ENCODE results near the gene FERD3L. TPM values are rescaled to one million over a fixed set of nuclear protein-coding genes. Genes with fewer than 3 reads are reported as not detected.

FERD3L gene
- total and polyA plus RNA-seq, 2 donors (not counting 3 experiments of a cell fraction or from before 2014, with no cell fraction given) = not detected

GRCh38 chr7:19117091-19117869 lies 27.9 kb downstream of the FERD3L start, which contains the start of gene TWIST1:
TSS of gene TWIST1 (minus strand) at chr7:19117636. CDS start at chr7:19117321, 315 bp downstream.
- peak within 1 kb of the TSS; percentile 67 for H3K4me2 ChIP-seq (ENCODE audit: insufficient read depth, low read length)
- POLR2A ChIA-PET = no interaction called here
- no peaks in the 10 kb centered on the region for H3K9me3 ChIP-seq (replicated peaks; ENCODE audit: control insufficient read depth, insufficient read depth, low read length)
- intact Hi-C loops (cut with micrococcal nuclease) (loop anchor here (5.0 kb wide), 1 partner anchor 450 kb away; no protein-coding TSS in a partner anchor), dilution Hi-C loops (cut with MboI; ENCODE audit: extremely low pct_ligation_motif_present, low sequenced_read_pairs) (no loop called here)
- peak within 1 kb of the TSS; percentile 84 for H2AFZ ChIP-seq (ENCODE audit: low read depth, low read length)
- peak within 1 kb of the TSS in 2 of 3 experiments; percentile 22 to 37 for H3K4me3 ChIP-seq (replicated peaks in 1 of 3; ENCODE audit: insufficient read depth in 1 of 3, low read depth in 1 of 3, low read length in 3 of 3)
- FAIRE-seq = no peak
- H3K27me3 ChIP-seq (ENCODE audit: control insufficient read depth in 2 of 2, insufficient read depth in 2 of 2, low read length in 2 of 2) = peaks cover 70 to 94% of the 10 kb centered on the region in 2 experiments
- DNase-seq (ENCODE audit: low read depth, low spot score) = no peak
- H3K4me1 ChIP-seq (ENCODE audit: control insufficient read depth, extremely low read depth, insufficient read depth, low read length) = peaks cover 13% of the 10 kb centered on the region
- no peak within 1 kb of the TSS for H3K27ac ChIP-seq (ENCODE audit: insufficient read depth, low read depth, low read length)
- CTCF ChIA-PET = interaction anchor here (0.6 to 1.5 kb wide), 5 partner anchors 9 to 765 kb away, joined by 3 to 10 read pairs (median 3); no protein-coding TSS in a partner anchor
- BruUV-seq (replicated peaks) = no TSS peak
- peak within 1 kb of the TSS; percentile 4 for H3K9ac ChIP-seq (replicated peaks; ENCODE audit: extremely low read depth, insufficient read depth, low read length)
- H4K20me1 ChIP-seq (replicated peaks; ENCODE audit: control insufficient read depth, extremely low read depth, insufficient read depth, low read length) = no peaks in the 10 kb centered on the region
- no peaks in the 10 kb centered on the region for H3K79me2 ChIP-seq (ENCODE audit: control insufficient read depth, insufficient read depth, low read length)
- no peak for TF ChIP-seq FOS (IDR thresholded peaks at IDR 0.05; ENCODE audit: borderline replicate concordance, insufficient read depth, low read length)
- TF ChIP-seq EZH2 (IDR thresholded peaks at IDR 0.05; ENCODE audit: borderline replicate concordance, low read depth, low read length, severe bottlenecking) = peak; percentile 98
- no peaks in the 10 kb centered on the region for H3K36me3 ChIP-seq (ENCODE audit: control insufficient read depth in 2 of 2, extremely low read depth in 1 of 2, insufficient read depth in 2 of 2, low read length in 2 of 2)
- no peaks in the 10 kb centered on the region for H3K9me1 ChIP-seq (replicated peaks; ENCODE audit: control insufficient read depth, extremely low read depth, insufficient read depth, low read length)

DNA sequence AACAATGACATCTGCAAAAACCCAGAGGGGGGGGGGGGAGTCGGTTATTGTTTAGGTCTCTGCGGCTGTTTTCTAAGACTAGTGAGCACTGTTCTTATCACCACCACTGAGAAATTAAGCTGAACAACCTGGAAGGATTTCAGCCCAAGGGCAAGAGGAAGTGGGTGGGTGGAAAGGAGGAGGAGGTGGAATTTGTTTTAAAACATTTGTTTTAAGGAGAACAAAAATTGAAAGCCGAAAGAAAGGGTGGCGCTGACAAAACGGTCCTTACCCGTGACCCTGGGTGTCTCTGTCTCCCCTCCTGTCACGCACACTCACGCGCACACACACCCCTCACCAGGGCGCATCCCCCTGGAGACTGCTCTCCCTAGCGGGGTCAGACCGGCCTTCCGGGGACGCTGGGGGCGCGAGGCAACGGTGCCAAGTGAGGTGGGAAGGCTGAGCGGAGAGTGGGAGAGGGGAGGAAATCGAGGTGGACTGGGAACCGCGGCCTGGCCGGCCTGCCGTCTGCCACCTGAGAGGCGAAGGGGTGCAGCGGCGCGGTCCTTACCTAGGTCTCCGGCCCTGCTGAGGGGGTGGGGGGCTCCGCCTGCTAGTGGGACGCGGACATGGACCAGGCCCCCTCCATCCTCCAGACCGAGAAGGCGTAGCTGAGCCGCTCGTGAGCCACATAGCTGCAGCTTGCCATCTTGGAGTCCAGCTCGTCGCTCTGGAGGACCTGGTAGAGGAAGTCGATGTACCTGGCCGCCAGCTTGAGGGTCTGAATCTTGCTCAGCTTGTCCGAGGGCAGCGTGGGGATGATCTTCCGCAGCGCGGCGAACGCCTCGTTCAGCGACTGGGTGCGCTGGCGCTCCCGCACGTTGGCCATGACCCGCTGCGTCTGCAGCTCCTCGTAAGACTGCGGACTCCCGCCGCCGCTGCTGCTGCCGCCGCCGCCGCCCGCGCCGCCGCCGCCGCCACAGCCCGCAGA lies 28.8 kb downstream of the FERD3L start:
- Histone ChIP-seq H2AFZ (ENCODE audit: low read depth, low read length) (peak overlapping the region; percentile 84), H3K27ac (ENCODE audit: insufficient read depth, low read depth, low read length) (no peak overlapping the region), H3K9me3 (replicated peaks; ENCODE audit: control insufficient read depth, insufficient read depth, low read length) (no peaks in the 10 kb centered on the region), H3K9me1 (replicated peaks; ENCODE audit: control insufficient read depth, extremely low read depth, insufficient read depth, low read length) (no peaks in the 10 kb centered on the region), H3K9ac (replicated peaks; ENCODE audit: extremely low read depth, insufficient read depth, low read length) (peak overlapping the region; percentile 4), H3K4me3 (replicated peaks in 1 of 3; ENCODE audit: insufficient read depth in 1 of 3, low read depth in 1 of 3, low read length in 3 of 3) (peak overlapping the region in 2 of 3 experiments; percentile 22 to 37), H3K79me2 (ENCODE audit: control insufficient read depth, insufficient read depth, low read length) (no peaks in the 10 kb centered on the region), H4K20me1 (replicated peaks; ENCODE audit: control insufficient read depth, extremely low read depth, insufficient read depth, low read length) (no peaks in the 10 kb centered on the region), H3K4me2 (ENCODE audit: insufficient read depth, low read length) (peak overlapping the region; percentile 67), H3K27me3 (ENCODE audit: control insufficient read depth in 2 of 2, insufficient read depth in 2 of 2, low read length in 2 of 2) (peaks cover 77 to 94% of the 10 kb centered on the region in 2 experiments), H3K36me3 (ENCODE audit: control insufficient read depth in 2 of 2, extremely low read depth in 1 of 2, insufficient read depth in 2 of 2, low read length in 2 of 2) (no peaks in the 10 kb centered on the region), H3K4me1 (ENCODE audit: control insufficient read depth, extremely low read depth, insufficient read depth, low read length) (peaks cover 9% of the 10 kb centered on the region)
- DNase-seq (ENCODE audit: low read depth, low spot score) (peak; percentile 37), FAIRE-seq (no peak)
- dilution Hi-C loops (cut with MboI; ENCODE audit: extremely low pct_ligation_motif_present, low sequenced_read_pairs) (no loop called here), intact Hi-C loops (cut with micrococcal nuclease) (loop anchor here (5.0 kb wide), 1 partner anchor 449 kb away; no protein-coding TSS in a partner anchor)
- CTCF ChIA-PET = interaction anchor here (0.6 to 1.5 kb wide), 6 partner anchors 8 to 764 kb away, joined by 3 to 10 read pairs (median 3); no protein-coding TSS in a partner anchor
- BruUV-seq (replicated peaks) = no TSS peak
- POLR2A ChIA-PET = no interaction called here
- TF ChIP-seq JUN (IDR thresholded peaks at IDR 0.05; ENCODE audit: borderline replicate concordance, insufficient read depth, insufficient read length, low read depth) = no peak
- no peak for TF ChIP-seq POLR2A (IDR thresholded peaks at IDR 0.05; ENCODE audit: low read depth, low read length)
- peak; percentile 97 for TF ChIP-seq EZH2 (IDR thresholded peaks at IDR 0.05; ENCODE audit: borderline replicate concordance, low read depth, low read length, severe bottlenecking)
- TF ChIP-seq POLR2AphosphoS5 (IDR thresholded peaks at IDR 0.05; ENCODE audit: insufficient read depth, low read depth, low read length) = no peak
- TF ChIP-seq, protein P1, sequence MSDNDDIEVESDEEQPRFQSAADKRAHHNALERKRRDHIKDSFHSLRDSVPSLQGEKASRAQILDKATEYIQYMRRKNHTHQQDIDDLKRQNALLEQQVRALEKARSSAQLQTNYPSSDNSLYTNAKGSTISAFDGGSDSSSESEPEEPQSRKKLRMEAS (IDR thresholded peaks at IDR 0.05; ENCODE audit: insufficient read depth, insufficient read length) = no peak
- TF ChIP-seq GATA2 (IDR thresholded peaks at IDR 0.05; ENCODE audit: insufficient read depth, insufficient read length, low read depth, low read length) = no peak
- TF ChIP-seq, protein P2, sequence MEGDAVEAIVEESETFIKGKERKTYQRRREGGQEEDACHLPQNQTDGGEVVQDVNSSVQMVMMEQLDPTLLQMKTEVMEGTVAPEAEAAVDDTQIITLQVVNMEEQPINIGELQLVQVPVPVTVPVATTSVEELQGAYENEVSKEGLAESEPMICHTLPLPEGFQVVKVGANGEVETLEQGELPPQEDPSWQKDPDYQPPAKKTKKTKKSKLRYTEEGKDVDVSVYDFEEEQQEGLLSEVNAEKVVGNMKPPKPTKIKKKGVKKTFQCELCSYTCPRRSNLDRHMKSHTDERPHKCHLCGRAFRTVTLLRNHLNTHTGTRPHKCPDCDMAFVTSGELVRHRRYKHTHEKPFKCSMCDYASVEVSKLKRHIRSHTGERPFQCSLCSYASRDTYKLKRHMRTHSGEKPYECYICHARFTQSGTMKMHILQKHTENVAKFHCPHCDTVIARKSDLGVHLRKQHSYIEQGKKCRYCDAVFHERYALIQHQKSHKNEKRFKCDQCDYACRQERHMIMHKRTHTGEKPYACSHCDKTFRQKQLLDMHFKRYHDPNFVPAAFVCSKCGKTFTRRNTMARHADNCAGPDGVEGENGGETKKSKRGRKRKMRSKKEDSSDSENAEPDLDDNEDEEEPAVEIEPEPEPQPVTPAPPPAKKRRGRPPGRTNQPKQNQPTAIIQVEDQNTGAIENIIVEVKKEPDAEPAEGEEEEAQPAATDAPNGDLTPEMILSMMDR (IDR thresholded peaks at IDR 0.05; ENCODE audit: extremely low read depth in 1 of 2, insufficient read depth in 1 of 2, low read depth in 1 of 2, low read length in 2 of 2) = no peak
- TF ChIP-seq FOS (IDR thresholded peaks at IDR 0.05; ENCODE audit: borderline replicate concordance, insufficient read depth, low read length) = no peak

All from endothelial cell of umbilical vein (primary cell).